Esophagus muscularis mucosa (tissue), 4 donors: ENCODE results near the gene PTGER1. TPM values are rescaled to one million over a fixed set of nuclear protein-coding genes. Genes with fewer than 3 reads are reported as not detected.
"Not testable (repeated sequence)": the region's sequence is repeated elsewhere in the genome, so short reads cannot be mapped to it uniquely, and the experiment has no call there.

ENCODE experiments used
- DNase-seq: peaks from one replicate; pipeline ENCODE4 v3.0.0-alpha.2; 2017; ENCODE audit errors: extremely low spot score
- H3K27ac ChIP-seq, 4 donors: fragments of 200-600 bp; sonication (generic); replicated peaks in 1 of 4; 1 replicate in 3 of 4; 2 replicates in 1 of 4; pipeline ENCODE4 v1.5.1; 2016 to 2019; ENCODE audit warnings: mild to moderate bottlenecking in 1 of 4
- H3K27me3 ChIP-seq, 4 donors: fragments of 200-600 bp; sonication (generic); one replicate each; pipeline versions ENCODE4 v1.5.1 to v1.6.0; 2016 to 2019
- H3K36me3 ChIP-seq, 4 donors: fragments of 200-600 bp; sonication (generic); one replicate each; pipeline ENCODE4 v1.5.1; 2016 to 2019
- H3K4me1 ChIP-seq, 4 donors: fragments of 200-600 bp; sonication (generic); one replicate each; pipeline ENCODE4 v1.5.1; 2016 to 2019
- H3K4me3 ChIP-seq, 4 donors: fragments of 200-600 bp; sonication (generic); 1 replicate in 2 of 4; 2 replicates in 2 of 4; pipeline ENCODE4 v1.5.1; 2016 to 2019; ENCODE audit warnings: mild to moderate bottlenecking in 4 of 4, moderate library complexity in 1 of 4
- H3K9me3 ChIP-seq, 4 donors: fragments of 200-600 bp; sonication (generic); 1 replicate in 3 of 4; 2 replicates in 1 of 4; pipeline ENCODE4 v1.5.1; 2016 to 2019
- EP300 ChIP-seq: sonication (generic); formaldehyde crosslinking; IDR thresholded peaks from one replicate; pipeline ENCODE4 v1.6.1; 2017; ENCODE audit warnings: antibody characterized with exemption
- POLR2A ChIP-seq: fragments of 450-650 bp; IDR thresholded peaks from one replicate; pipeline ENCODE4 v1.6.1; 2017; ENCODE audit warnings: antibody characterized with exemption, moderate library complexity, mild to moderate bottlenecking, low read depth
- POLR2AphosphoS5 ChIP-seq, 2 donors: sonication (generic); formaldehyde crosslinking; IDR thresholded peaks; one replicate each; pipeline ENCODE4 v1.6.1; 2017; ENCODE audit warnings: antibody characterized with exemption in 2 of 2
- WGBS: methylation state at CpG from one replicate; pipeline ENCODE4 v1.1.5; 2018; 5-methylcytosine and 5-hydroxymethylcytosine counted together
- intact Hi-C: fragments of 100-400 bp; cut with DNase I; formaldehyde crosslinking; loops from one replicate; pipeline ENCODE4 v1.15.1; 2023
- total RNA-seq, 4 donors: library from RNA; depleted of rRNA; stranded (reverse); fragments of >200 nt; gene quantifications; one replicate each; pipeline versions ENCODE4 v1.1.0 to v1.2.1, GENCODE V29; 2016
- TF ChIP-seq, protein P1 (sequence below), 3 experiments: fragments of 200-600 bp in 2 of 3; fragments of 450-650 bp in 1 of 3; sonication (generic) in 2 of 3; IDR thresholded peaks; one replicate each; pipeline ENCODE4 v1.5.1; 2017 to 2019; ENCODE audit warnings: antibody characterized with exemption in 3 of 3, mild to moderate bottlenecking in 2 of 3, moderate library complexity in 1 of 3

PTGER1 gene
- total RNA-seq, 4 donors from 2014 or later = 0.80 to 1.8 (median 1.3) TPM; not detected in 1

DNA sequence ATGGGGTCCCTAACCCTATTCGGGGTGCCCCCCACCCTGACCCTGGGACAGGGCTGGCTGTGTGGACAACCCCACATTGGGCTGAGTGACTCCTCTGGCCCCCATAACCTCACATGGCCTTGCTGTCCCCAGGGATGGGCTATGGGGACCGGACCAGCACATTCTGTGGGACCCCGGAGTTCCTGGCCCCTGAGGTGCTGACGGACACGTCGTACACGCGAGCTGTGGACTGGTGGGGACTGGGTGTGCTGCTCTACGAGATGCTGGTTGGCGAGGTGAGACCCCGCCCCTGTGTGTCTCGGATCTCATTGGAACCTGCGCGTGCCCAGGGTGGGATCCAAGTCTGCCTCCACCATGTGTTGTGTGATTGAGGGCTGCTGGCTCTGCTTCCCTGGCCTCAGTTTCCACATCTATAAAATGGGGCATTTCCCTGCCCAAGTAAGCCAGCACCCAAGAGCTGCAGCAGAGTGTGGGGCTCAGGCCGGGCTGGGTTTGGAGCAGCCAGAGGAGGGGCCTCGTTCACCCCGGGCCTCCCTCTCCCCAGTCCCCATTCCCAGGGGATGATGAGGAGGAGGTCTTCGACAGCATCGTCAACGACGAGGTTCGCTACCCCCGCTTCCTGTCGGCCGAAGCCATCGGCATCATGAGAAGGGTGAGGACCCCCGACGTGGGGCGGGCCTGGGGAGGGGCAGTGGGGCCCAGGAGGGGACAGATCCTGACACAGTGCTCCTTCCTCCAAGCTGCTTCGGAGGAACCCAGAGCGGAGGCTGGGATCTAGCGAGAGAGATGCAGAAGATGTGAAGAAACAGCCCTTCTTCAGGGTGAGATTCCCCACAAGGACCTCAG is 4.9 kb downstream of the PTGER1 start:
- TF ChIP-seq POLR2AphosphoS5 (IDR thresholded peaks at IDR 0.05) = no peak
- no peak for TF ChIP-seq POLR2A
- no peak for TF ChIP-seq EP300
- TF ChIP-seq, protein P1, sequence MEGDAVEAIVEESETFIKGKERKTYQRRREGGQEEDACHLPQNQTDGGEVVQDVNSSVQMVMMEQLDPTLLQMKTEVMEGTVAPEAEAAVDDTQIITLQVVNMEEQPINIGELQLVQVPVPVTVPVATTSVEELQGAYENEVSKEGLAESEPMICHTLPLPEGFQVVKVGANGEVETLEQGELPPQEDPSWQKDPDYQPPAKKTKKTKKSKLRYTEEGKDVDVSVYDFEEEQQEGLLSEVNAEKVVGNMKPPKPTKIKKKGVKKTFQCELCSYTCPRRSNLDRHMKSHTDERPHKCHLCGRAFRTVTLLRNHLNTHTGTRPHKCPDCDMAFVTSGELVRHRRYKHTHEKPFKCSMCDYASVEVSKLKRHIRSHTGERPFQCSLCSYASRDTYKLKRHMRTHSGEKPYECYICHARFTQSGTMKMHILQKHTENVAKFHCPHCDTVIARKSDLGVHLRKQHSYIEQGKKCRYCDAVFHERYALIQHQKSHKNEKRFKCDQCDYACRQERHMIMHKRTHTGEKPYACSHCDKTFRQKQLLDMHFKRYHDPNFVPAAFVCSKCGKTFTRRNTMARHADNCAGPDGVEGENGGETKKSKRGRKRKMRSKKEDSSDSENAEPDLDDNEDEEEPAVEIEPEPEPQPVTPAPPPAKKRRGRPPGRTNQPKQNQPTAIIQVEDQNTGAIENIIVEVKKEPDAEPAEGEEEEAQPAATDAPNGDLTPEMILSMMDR (IDR thresholded peaks at IDR 0.05) = no peak
- Histone ChIP-seq H3K27me3 (peaks cover 0 to 29% (median 9%) of the 10 kb centered on the region in 4 donors), H3K4me3 (no peak overlapping the region), H3K9me3 (no peaks in the 10 kb centered on the region), H3K27ac (no peak overlapping the region), H3K4me1 (peaks cover 24 to 39% (median 36%) of the 10 kb centered on the region in 4 donors), H3K36me3 (peaks cover 56 to 65% (median 62%) of the 10 kb centered on the region in 4 donors)
- intact Hi-C loops = loop anchor here (5.0 to 10.0 kb wide), 2 partner anchors 38 to 325 kb away; partner anchors contain the start of gene PKN1
- DNase-seq = no peak
- WGBS = 82% methylated on average over 11 of the region's 32 CpGs

DNA sequence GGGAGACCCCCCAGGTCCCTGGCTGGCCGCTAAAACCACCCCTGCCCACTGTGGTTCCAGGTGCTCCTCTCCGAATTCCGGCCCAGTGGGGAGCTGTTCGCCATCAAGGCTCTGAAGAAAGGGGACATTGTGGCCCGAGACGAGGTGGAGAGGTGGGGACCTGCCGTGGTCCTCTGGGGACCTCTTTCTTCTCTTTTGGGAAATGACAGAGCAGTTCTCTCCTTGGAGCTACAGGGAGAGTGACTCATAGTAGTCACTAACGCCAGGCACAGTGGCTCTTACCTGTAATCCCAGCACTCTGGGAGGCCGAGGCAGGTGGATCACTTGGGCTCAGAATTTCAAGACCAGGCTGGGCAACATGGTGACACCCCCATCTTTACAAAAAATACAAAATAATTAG is 7.3 kb downstream of the PTGER1 start:
- no peak for DNase-seq
- intact Hi-C loops = no loop called here
- Histone ChIP-seq H3K9me3 (no peaks in the 10 kb centered on the region), H3K27me3 (peaks cover 0 to 7% (median 6%) of the 10 kb centered on the region in 4 donors), H3K4me1 (peaks cover 11 to 15% (median 14%) of the 10 kb centered on the region in 4 donors), H3K36me3 (peaks cover 71 to 89% (median 85%) of the 10 kb centered on the region in 4 donors), H3K4me3 (no peak overlapping the region), H3K27ac (no peak overlapping the region)
- TF ChIP-seq, protein P1 (IDR thresholded peaks at IDR 0.05) = no peak
- TF ChIP-seq POLR2A (no peak), EP300 (no peak), POLR2AphosphoS5 (IDR thresholded peaks at IDR 0.05) (no peak)
- WGBS = 74% methylated on average over 8 of the region's 9 CpGs

DNA sequence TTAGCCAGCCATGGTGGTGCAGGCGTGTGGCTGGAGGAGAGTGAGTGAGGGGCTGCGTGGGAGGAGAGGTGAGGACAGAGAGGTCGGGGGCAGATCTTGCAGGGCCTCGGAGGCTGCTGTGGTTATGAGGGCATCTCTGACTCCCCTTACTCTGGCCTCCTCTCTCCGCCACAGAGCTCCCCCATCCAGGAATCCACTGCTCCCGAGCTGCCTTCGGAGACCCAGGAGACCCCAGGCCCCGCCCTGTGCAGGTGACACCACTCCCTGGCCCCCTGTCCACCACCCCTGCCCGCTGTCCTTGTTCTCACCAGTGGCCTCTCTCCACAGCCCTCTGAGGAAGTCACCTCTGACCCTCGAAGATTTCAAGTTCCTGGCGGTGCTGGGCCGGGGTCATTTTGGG is 7.8 kb downstream of the PTGER1 start:
- DNase-seq = no peak
- peaks cover 0 to 2% (median 1%) of the 10 kb centered on the region in 4 donors for H3K27me3 ChIP-seq
- intact Hi-C loops = no loop called here
- peaks cover 7 to 10% (median 10%) of the 10 kb centered on the region in 4 donors for H3K4me1 ChIP-seq
- H3K27ac ChIP-seq = no peak overlapping the region
- H3K36me3 ChIP-seq = peaks cover 71 to 93% (median 90%) of the 10 kb centered on the region in 4 donors
- WGBS = 89% methylated on average over 12 of the region's 12 CpGs
- TF ChIP-seq, protein P1 (IDR thresholded peaks at IDR 0.05) = no peak
- TF ChIP-seq EP300 = no peak
- TF ChIP-seq POLR2A = no peak
- no peaks in the 10 kb centered on the region for H3K9me3 ChIP-seq
- H3K4me3 ChIP-seq = no peak overlapping the region

DNA sequence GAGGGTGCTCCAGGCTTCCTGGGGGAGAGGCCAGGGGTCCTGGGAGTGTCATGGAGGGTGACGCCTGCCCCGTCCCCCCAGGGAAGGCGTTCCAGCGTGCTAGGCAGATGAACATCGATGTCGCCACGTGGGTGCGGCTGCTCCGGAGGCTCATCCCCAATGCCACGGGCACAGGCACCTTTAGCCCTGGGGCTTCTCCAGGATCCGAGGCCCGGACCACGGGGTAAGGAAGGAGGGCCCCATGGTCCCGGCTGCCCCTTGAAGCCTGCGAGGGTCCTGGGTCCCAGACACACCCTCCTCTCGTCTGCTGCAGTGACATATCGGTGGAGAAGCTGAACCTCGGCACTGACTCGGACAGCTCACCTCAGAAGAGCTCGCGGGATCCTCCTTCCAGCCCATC is 11.4 kb downstream of the PTGER1 start:
- H3K36me3 ChIP-seq = peaks cover 68 to 100% (median 90%) of the 10 kb centered on the region in 4 donors
- intact Hi-C loops = no loop called here
- WGBS = 92% methylated on average over 17 of the region's 21 CpGs
- H3K27me3 ChIP-seq = no peaks in the 10 kb centered on the region
- TF ChIP-seq, protein P1 (IDR thresholded peaks at IDR 0.05) = no peak
- TF ChIP-seq EP300 (no peak), POLR2AphosphoS5 (IDR thresholded peaks at IDR 0.05) (no peak), POLR2A (no peak)
- DNase-seq = no peak
- no peaks in the 10 kb centered on the region for H3K4me1 ChIP-seq
- H3K9me3 ChIP-seq = no peaks in the 10 kb centered on the region
- no peak overlapping the region for H3K27ac ChIP-seq
- H3K4me3 ChIP-seq = no peak overlapping the region

GRCh38 chr19:14462401-14462800 is 12.8 kb downstream of the PTGER1 start:
- H3K4me3 ChIP-seq, H3K27ac ChIP-seq, H3K9me3 ChIP-seq, DNase-seq, H3K4me1 ChIP-seq, intact Hi-C loops, H3K27me3 ChIP-seq: not testable (repeated sequence)
- WGBS = 87% methylated on average over 7 of the region's 7 CpGs
- H3K36me3 ChIP-seq = peaks cover 59 to 100% (median 91%) of the 10 kb centered on the region in 4 donors
